ENCODE data around the gene PAQR6.

Gene PAQR6

GRCh38 chr1:156266051-156266450, 18.2 kb upstream of the PAQR6 start:
- TF ChIP-seq CTCF (IDR thresholded peaks at IDR 0.05; ENCODE audit: borderline replicate concordance, insufficient read depth, low read depth, low read length): no peak
- H3K4me3 ChIP-seq (ENCODE audit: low read depth, low read length): no peak overlapping the region

- no peak overlapping the region for H3K4me3 ChIP-seq (ENCODE audit: low read depth, low read length)
These were observed 15.4 kb upstream of the PAQR6 start for GRCh38 chr1:156263288-156263655.

GRCh38 chr1:156262461-156263287, 14.8 kb upstream of the PAQR6 start:
- no peak overlapping the region for H3K4me3 ChIP-seq (ENCODE audit: low read depth, low read length)
- TF ChIP-seq CTCF (IDR thresholded peaks at IDR 0.05; ENCODE audit: borderline replicate concordance, insufficient read depth, low read depth, low read length): no peak

More at GRCh38 chr1:156263288-156263655, 15.4 kb upstream of the PAQR6 start:
- TF ChIP-seq CTCF (IDR thresholded peaks at IDR 0.05; ENCODE audit: borderline replicate concordance, insufficient read depth, low read depth, low read length): no peak

GRCh38 chr1:156260896-156261295, 13.0 kb upstream of the PAQR6 start:
- TF ChIP-seq CTCF (IDR thresholded peaks at IDR 0.05; ENCODE audit: borderline replicate concordance, insufficient read depth, low read depth, low read length): no peak
- H3K4me3 ChIP-seq (ENCODE audit: low read depth, low read length): no peak overlapping the region

GRCh38 chr1:156259805-156260204, 11.9 kb upstream of the PAQR6 start:
- no peak overlapping the region for H3K4me3 ChIP-seq (ENCODE audit: low read depth, low read length)
- no peak for TF ChIP-seq CTCF (IDR thresholded peaks at IDR 0.05; ENCODE audit: borderline replicate concordance, insufficient read depth, low read depth, low read length)

GRCh38 chr1:156258859-156259258, 11.0 kb upstream of the PAQR6 start:
- no peak overlapping the region for H3K4me3 ChIP-seq (ENCODE audit: low read depth, low read length)
- no peak for TF ChIP-seq CTCF (IDR thresholded peaks at IDR 0.05; ENCODE audit: borderline replicate concordance, insufficient read depth, low read depth, low read length)

GRCh38 chr1:156257711-156258110, 9.9 kb upstream of the PAQR6 start:
- H3K4me3 ChIP-seq (ENCODE audit: low read depth, low read length): no peak overlapping the region
- TF ChIP-seq CTCF (IDR thresholded peaks at IDR 0.05; ENCODE audit: borderline replicate concordance, insufficient read depth, low read depth, low read length): no peak

All from GM12875 (cell line).